ENCODE data around the gene KRTAP4-5.

DNA sequence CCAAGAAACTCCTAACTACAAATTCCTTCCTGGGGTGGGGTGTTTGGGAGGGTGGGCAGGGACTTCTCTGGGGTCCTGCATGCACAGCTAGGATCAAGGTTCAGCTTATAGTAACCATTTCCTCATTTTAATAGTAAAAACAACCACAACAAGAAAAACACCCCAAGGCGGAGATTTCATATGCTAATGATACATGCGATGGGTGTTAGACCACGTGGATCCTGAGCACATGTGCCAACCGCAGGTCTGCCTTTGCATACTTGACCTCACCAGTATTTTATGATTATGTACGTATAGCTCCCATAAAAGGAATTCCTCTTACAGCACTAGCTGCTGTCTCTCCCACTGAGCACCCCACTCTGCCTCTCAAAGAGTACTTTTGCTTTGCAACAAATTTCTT is 33.3 kb downstream of the KRTAP4-5 start:
- no peak for TF ChIP-seq MTA1 (CRISPR knock-in tag; IDR thresholded peaks at IDR 0.05; ENCODE audit: borderline replicate concordance)
- no peak for TF ChIP-seq HDAC6 (IDR thresholded peaks at IDR 0.05; ENCODE audit: low read depth, low read length)
- TF ChIP-seq NCOA5 (CRISPR knock-in tag; IDR thresholded peaks at IDR 0.05): no peak
- no peak for TF ChIP-seq ZNF615 (CRISPR knock-in tag; IDR thresholded peaks at IDR 0.05; ENCODE audit: borderline replicate concordance)
- no peak for TF ChIP-seq HDAC2 (CRISPR knock-in tag; IDR thresholded peaks at IDR 0.05)
- TF ChIP-seq ZNF160 (CRISPR knock-in tag; IDR thresholded peaks at IDR 0.05): no peak

Measured in HepG2 (cell line).